GM06990 (cell line): Measurements from ENCODE around the gene GABRR3.
A peak's percentile ranks its signal among the peaks of the same experiment; 100 is the strongest.

Source experiments
- DNase-seq: peaks from one replicate; pipeline ENCODE4 v3.0.0-alpha.2; 2011; ENCODE audit not compliant: insufficient read length; ENCODE audit errors: extremely low read depth
- H3K27me3 ChIP-seq: replicated peaks from 2 replicates; pipeline ENCODE4 v1.6.0; 2011; ENCODE audit warnings: low read length; ENCODE audit not compliant: control insufficient read depth, insufficient read depth
- H3K36me3 ChIP-seq: 2 replicates; pipeline ENCODE4 v1.5.1; 2011; ENCODE audit warnings: low read length; ENCODE audit not compliant: control insufficient read depth, insufficient read depth
- H3K4me3 ChIP-seq: replicated peaks from 2 replicates; pipeline ENCODE4 v1.5.1; 2011; ENCODE audit warnings: low read depth, mild to moderate bottlenecking, control low read depth, low read length
- TF ChIP-seq, protein P1 (sequence below): IDR thresholded peaks from 2 replicates; pipeline ENCODE4 v1.5.1; 2011; ENCODE audit warnings: low read length, control low read depth, mild to moderate bottlenecking, inconsistent platforms; ENCODE audit not compliant: insufficient read depth, poor library complexity, severe bottlenecking

The GABRR3 gene

DNA sequence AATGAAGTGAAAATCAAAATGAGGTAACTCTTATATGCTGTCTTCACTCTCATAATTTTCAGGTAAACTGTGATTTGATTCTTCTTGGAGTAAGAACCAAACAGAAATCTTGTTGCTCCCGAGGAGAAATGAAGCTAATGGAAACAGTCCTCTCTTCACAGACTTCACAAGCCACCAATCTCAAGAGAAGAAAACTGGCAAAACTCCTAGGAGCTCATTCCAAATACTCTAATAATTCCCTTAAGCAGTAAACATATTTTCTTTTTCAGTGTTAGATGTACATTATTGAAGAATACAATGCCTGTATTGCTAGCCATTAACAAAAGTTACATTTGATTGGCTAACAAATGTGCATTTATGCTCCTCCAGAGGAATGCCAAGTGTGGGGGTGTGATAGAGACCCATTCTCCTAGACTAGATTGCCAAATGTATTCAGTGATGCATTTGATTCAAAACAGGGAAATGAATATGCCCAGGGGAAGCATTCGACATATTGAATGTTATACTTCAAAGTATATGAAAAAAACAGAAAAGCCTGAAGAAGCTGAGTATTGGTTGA is 51.1 kb downstream of the GABRR3 start:
- H3K27me3 ChIP-seq = no peaks in the 10 kb centered on the region
- DNase-seq = no peak
- TF ChIP-seq, protein P1, sequence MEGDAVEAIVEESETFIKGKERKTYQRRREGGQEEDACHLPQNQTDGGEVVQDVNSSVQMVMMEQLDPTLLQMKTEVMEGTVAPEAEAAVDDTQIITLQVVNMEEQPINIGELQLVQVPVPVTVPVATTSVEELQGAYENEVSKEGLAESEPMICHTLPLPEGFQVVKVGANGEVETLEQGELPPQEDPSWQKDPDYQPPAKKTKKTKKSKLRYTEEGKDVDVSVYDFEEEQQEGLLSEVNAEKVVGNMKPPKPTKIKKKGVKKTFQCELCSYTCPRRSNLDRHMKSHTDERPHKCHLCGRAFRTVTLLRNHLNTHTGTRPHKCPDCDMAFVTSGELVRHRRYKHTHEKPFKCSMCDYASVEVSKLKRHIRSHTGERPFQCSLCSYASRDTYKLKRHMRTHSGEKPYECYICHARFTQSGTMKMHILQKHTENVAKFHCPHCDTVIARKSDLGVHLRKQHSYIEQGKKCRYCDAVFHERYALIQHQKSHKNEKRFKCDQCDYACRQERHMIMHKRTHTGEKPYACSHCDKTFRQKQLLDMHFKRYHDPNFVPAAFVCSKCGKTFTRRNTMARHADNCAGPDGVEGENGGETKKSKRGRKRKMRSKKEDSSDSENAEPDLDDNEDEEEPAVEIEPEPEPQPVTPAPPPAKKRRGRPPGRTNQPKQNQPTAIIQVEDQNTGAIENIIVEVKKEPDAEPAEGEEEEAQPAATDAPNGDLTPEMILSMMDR = no peak
- H3K4me3 ChIP-seq = no peak overlapping the region
- H3K36me3 ChIP-seq = no peaks in the 10 kb centered on the region

DNA sequence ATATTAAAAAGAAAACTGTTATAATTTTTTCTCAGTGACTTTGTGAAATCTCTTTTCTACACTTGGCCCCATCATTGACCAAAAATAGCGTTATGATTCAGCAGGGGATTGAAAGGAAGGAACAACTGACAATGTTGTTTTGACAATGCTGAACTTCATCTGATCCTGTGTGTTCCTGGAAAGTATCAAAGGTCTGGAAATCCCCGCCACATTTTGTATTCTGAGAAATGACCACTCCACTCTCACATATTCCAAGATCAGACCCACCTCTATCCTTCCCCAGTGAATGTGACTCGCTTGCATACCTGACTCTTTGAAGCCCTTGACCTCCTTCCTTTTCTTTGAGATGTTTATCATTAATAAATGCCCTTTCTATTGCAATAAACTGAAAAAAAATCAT is 53.2 kb downstream of the GABRR3 start:
- H3K27me3 ChIP-seq = no peaks in the 10 kb centered on the region
- TF ChIP-seq, protein P1 = no peak
- DNase-seq = no peak
- no peak overlapping the region for H3K4me3 ChIP-seq
- no peaks in the 10 kb centered on the region for H3K36me3 ChIP-seq

DNA sequence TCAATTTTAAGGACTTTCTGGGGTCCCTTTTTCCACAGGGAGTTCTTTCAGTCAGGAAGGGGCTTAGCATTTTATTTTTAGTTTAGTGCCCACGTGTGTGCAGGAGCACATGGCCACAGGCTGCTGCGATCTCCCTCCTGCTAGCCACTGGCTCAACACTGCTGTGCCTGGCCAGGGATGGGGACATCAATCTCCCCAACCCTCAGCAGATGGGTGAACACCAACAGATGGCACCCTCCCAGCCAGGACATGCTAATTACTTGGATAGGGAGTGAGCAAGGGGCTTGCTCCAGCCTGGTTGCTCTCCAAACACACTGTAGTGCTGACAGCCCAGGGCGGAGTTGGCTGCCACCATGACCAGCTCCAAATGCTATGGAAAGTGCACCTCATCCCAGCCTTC is 55.5 kb downstream of the GABRR3 start:
- no peaks in the 10 kb centered on the region for H3K27me3 ChIP-seq
- no peak for DNase-seq
- no peak overlapping the region for H3K4me3 ChIP-seq
- H3K36me3 ChIP-seq = no peaks in the 10 kb centered on the region
- TF ChIP-seq, protein P1 = no peak

DNA sequence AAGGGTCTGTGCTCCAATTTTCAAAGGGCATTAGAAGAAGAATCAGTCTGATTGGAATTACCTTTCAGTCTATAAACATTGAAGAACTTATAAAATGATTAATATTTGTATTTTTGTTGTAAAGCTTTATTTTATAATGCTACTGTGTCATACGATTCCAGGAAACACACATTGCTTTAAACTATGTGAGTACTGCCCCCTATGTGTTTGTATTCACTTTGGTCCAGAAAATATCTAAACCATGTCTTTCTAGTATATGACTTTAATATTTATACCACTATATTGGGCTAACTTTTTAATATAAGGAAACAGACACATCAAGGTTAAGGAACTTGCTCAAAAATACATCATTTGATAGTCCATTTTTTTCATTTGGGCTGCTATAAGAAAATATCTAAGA is 59.6 kb downstream of the GABRR3 start:
- Histone ChIP-seq H3K36me3 (no peaks in the 10 kb centered on the region), H3K27me3 (no peaks in the 10 kb centered on the region), H3K4me3 (no peak overlapping the region)
- TF ChIP-seq, protein P1 = no peak
- DNase-seq = no peak

DNA sequence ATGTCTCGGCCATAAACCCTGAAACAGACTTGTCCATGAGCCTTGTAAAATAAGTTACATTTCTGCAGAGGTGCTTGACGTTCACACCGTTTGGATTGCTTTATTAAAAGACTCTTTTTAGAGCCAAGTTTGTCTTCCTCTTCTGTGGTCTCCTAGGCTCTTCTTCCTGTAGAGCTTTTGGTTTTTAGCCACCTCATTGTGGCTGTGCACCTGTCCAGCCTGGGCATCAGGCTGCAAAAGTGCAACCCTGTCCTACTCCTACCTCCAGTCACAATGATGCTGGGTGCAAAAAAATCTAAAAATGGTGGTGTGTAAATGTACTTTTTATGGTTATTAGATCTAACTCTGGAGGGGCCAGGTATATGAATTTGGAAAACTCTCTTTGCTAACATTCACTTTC is 60.1 kb downstream of the GABRR3 start:
- no peak for DNase-seq
- H3K27me3 ChIP-seq = no peaks in the 10 kb centered on the region
- H3K4me3 ChIP-seq = no peak overlapping the region
- H3K36me3 ChIP-seq = no peaks in the 10 kb centered on the region
- TF ChIP-seq, protein P1 = no peak

DNA sequence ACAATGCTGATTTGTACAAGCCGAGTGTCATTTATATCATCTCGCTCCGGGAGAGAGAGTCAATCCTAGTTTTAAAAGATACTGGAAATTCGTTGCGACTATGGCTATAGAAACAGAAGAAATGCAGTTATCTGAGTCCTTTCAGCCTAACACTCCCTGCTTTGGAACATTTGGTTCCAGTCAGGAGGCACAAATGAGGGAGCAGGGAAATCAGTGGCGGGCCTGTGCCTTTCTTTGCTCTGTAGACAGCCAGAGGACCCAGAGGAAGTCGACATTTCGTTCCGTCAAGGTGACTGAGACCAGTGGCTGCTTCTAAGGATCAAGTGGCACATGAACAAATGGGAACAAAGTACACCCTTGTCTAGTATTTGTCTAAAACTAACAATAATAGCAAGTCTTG is 62.1 kb downstream of the GABRR3 start:
- TF ChIP-seq, protein P1 = no peak
- H3K36me3 ChIP-seq = no peaks in the 10 kb centered on the region; the same call in 1 of the 2 replicates
- H3K4me3 ChIP-seq = peak overlapping the region; percentile 87
- H3K27me3 ChIP-seq = no peaks in the 10 kb centered on the region
- no peak for DNase-seq
